ENCODE measurements around the gene KRAS.

DNA sequence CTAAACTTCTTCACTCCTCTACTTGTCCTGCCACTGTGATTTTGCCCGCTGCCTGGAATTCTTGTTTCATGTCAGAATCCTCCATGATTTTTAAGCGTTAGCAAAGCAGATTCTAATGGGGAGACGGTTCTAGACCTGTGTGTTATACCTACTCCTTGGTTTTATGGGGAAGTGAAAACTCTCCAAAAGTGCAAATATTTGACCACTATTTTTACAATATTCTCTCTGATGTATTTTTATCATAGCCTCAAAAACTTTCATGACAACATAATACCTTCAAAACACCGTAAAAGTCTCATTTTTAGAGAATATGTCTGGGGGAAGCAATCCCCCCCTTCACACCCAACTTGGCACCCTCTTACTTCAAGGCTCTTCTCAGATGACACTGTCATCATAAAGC is 12.9 kb upstream of the KRAS start:
- TF ChIP-seq RAD21 (IDR thresholded peaks at IDR 0.05) (no peak), GABPA (IDR thresholded peaks at IDR 0.05 in 1 of 2, conservative IDR thresholded peaks at IDR 0.05 in 1 of 2) (no peak), NR2F2 (IDR thresholded peaks at IDR 0.05) (no peak), JUND (IDR thresholded peaks at IDR 0.05) (no peak), FOXA2 (IDR thresholded peaks at IDR 0.05) (no peak)
- TF ChIP-seq, protein P1, sequence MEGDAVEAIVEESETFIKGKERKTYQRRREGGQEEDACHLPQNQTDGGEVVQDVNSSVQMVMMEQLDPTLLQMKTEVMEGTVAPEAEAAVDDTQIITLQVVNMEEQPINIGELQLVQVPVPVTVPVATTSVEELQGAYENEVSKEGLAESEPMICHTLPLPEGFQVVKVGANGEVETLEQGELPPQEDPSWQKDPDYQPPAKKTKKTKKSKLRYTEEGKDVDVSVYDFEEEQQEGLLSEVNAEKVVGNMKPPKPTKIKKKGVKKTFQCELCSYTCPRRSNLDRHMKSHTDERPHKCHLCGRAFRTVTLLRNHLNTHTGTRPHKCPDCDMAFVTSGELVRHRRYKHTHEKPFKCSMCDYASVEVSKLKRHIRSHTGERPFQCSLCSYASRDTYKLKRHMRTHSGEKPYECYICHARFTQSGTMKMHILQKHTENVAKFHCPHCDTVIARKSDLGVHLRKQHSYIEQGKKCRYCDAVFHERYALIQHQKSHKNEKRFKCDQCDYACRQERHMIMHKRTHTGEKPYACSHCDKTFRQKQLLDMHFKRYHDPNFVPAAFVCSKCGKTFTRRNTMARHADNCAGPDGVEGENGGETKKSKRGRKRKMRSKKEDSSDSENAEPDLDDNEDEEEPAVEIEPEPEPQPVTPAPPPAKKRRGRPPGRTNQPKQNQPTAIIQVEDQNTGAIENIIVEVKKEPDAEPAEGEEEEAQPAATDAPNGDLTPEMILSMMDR (IDR thresholded peaks at IDR 0.05; ENCODE audit: low read depth, low read length, missing input control) = no peak
- TF ChIP-seq, protein P2, sequence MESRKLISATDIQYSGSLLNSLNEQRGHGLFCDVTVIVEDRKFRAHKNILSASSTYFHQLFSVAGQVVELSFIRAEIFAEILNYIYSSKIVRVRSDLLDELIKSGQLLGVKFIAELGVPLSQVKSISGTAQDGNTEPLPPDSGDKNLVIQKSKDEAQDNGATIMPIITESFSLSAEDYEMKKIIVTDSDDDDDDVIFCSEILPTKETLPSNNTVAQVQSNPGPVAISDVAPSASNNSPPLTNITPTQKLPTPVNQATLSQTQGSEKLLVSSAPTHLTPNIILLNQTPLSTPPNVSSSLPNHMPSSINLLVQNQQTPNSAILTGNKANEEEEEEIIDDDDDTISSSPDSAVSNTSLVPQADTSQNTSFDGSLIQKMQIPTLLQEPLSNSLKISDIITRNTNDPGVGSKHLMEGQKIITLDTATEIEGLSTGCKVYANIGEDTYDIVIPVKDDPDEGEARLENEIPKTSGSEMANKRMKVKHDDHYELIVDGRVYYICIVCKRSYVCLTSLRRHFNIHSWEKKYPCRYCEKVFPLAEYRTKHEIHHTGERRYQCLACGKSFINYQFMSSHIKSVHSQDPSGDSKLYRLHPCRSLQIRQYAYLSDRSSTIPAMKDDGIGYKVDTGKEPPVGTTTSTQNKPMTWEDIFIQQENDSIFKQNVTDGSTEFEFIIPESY (IDR thresholded peaks at IDR 0.05) = no peak
- TF ChIP-seq, protein P3, sequence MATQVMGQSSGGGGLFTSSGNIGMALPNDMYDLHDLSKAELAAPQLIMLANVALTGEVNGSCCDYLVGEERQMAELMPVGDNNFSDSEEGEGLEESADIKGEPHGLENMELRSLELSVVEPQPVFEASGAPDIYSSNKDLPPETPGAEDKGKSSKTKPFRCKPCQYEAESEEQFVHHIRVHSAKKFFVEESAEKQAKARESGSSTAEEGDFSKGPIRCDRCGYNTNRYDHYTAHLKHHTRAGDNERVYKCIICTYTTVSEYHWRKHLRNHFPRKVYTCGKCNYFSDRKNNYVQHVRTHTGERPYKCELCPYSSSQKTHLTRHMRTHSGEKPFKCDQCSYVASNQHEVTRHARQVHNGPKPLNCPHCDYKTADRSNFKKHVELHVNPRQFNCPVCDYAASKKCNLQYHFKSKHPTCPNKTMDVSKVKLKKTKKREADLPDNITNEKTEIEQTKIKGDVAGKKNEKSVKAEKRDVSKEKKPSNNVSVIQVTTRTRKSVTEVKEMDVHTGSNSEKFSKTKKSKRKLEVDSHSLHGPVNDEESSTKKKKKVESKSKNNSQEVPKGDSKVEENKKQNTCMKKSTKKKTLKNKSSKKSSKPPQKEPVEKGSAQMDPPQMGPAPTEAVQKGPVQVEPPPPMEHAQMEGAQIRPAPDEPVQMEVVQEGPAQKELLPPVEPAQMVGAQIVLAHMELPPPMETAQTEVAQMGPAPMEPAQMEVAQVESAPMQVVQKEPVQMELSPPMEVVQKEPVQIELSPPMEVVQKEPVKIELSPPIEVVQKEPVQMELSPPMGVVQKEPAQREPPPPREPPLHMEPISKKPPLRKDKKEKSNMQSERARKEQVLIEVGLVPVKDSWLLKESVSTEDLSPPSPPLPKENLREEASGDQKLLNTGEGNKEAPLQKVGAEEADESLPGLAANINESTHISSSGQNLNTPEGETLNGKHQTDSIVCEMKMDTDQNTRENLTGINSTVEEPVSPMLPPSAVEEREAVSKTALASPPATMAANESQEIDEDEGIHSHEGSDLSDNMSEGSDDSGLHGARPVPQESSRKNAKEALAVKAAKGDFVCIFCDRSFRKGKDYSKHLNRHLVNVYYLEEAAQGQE (IDR thresholded peaks at IDR 0.05) = no peak
- TF ChIP-seq, protein P4, sequence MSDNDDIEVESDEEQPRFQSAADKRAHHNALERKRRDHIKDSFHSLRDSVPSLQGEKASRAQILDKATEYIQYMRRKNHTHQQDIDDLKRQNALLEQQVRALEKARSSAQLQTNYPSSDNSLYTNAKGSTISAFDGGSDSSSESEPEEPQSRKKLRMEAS (IDR thresholded peaks at IDR 0.05) = no peak

All from liver (tissue), 3 donors.